Kasumi-1 (cell line): ENCODE results near the gene ASRGL1.
"Not testable (repeated sequence)": the region's sequence is repeated elsewhere in the genome, so short reads cannot be mapped to it uniquely, and the experiment has no call there.

Source experiments
- DNase-seq, 2 experiments: peaks; one replicate each; lab custom pipeline; 2025; lab: John Stamatoyannopoulos, UW

The ASRGL1 gene

DNA sequence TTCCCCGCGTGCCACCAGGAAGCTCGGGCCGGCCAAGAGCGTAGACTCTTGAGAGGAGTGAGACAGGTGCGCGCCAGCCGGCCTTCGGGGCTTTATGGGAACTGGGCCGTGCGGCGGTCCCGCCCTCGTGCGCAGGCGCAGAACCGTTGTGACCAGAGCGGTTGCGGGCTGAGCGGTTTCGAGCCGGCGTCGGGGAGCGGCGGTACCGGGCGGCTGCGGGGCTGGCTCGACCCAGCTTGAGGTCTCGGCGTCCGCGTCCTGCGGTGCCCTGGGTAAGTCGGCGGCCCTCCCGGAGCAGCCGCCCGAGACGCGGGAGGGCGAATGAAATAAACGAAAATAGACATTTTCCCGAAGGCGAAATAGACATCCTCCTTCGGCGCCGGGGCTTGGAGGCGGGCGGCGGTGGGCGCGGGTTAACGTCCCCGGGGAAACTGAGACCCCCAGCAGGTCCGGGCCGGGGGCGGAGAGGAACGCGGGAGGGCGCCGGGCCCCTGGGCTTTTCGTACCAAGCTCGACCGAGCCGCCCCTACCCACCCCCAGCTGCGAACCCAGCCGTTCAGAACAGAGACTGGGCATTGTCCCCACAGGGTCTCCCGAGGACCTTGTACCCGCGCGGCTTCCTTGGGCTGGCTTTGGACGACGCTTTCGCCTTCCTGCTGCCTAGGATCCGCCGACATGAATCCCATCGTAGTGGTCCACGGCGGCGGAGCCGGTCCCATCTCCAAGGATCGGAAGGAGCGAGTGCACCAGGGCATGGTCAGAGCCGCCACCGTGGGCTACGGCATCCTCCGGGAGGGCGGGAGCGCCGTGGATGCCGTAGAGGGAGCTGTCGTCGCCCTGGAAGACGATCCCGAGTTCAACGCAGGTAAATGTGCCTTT lies at the start of gene ASRGL1:
TSS of gene ASRGL1 (plus strand) at position 146 of the 879 bp plus-strand sequence. CDS start at position 676, 530 bp downstream.
- peak in 1 of 2 experiments; percentile 31 for DNase-seq

DNA sequence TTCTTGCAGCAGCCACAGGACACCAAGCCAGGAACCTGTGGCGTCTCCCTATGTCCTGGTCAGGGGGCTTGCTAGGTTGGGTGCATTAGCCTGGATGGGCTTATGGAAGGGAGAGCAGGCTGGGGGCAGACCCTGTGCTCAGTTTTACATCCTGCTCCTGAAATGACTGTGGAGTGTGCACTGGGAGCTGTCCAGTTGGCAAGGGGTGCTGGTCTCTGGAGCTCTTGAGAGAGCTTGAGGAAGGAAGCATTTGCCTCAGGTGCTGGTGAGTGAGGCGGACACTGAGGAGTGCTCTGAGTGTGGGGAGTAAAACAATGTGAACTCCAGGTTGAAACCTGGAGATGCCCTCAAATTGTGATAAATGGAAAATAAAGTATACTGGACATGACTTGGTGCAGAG lies 41.7 kb upstream of the ASRGL1 start:
- DNase-seq = peak; percentile 37 to 60

DNA sequence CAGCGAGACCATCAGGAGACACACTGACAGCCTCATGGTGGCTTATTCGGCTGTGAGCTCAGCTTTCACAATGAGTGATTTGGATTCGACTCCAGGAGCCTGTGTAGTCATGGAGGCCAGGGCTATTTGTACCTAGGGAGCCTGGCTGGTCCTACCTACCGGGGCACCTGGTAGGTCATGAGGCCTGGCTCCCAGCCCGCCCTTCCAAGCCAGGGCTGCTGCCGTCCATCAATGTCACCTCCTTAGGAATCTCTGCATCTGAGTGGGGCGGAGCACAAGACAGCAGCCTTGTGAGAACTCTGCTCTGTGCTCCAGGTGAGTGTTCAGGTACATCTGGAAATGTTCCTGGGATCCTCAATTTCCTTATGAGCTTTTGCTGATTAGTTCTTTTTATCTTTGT lies 38.3 kb upstream of the ASRGL1 start, which contains the start of gene SCGB1D4:
TSS of gene SCGB1D4 (minus strand) at position 101 of the 400 bp plus-strand sequence. CDS start at position 36, 65 bp downstream.
- no peak for DNase-seq

DNA sequence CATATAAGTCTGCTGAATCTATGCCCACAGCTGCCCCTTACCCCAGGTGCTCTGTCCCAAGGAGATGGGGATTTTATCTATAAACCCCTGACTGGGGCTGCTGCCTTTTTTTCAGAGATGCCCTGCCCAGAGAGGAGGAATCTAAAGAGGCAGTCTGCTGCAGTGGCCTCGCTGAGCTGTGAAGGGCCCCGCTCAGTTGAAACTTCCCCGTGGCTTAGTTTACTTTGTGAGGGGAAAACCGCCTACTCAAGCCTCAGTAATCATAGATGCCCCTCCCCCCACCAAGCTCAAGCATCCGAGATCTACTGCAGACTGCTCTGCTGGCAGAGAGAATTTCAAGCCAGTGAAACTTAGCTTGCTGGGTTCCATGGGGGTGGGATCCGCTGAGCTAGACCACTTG lies 31.0 kb upstream of the ASRGL1 start:
- DNase-seq = no peak

DNA sequence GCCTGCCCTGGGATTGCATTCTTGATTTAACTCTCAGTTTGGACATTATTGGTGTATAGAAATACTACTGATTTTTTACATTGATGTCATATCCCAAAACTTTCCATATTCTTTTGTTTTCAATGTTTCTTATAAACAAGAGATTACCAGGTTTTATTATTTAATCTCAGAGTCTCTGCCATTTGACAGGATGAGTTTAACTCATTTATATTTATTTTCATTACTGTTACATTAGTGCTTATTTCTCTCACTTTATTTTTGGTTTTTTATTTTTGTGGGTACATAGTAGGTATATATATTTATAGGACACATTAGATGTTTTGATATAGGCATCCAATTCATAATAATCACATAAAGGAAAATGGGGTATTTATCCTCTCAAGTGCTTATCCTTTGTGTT lies 29.3 kb upstream of the ASRGL1 start:
- DNase-seq = no peak

DNA sequence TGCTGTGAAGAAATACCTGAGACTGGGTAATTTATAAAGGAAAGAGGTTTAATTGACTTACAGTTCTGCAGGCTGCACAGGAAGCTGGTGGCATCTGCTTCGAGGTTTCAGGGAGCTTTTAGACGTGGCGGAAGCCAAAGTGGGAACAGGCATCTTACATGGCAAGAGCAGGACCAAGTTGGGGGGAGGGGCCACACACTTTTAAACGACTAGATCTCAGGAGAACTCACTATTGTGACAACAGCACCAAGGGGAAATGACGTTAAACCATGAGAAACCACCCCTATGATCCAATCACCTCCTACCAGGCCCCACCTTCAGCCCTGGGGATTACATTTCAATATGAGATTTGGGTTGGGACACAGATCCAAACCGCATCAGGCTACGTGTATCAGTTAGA lies 27.3 kb upstream of the ASRGL1 start:
- no peak for DNase-seq

DNA sequence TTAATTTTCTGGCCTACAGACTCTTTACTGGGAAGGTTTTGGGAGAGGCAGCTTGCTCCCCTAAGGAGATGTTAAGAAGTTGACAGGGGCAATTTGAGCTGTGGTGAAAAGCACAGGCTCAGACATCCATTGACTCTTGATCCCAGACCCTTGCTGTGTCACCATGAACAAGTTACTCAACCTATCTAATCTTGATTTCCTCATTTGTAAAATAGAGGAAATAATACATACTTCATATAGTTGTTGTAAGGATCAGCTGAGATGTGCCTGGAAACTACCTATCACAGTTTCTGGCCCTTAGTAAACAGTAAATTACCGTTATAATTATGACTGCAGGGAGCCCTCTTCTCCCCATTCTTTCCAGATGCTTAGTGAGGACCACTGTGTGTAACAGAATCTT lies 21.8 kb upstream of the ASRGL1 start:
- no peak for DNase-seq

DNA sequence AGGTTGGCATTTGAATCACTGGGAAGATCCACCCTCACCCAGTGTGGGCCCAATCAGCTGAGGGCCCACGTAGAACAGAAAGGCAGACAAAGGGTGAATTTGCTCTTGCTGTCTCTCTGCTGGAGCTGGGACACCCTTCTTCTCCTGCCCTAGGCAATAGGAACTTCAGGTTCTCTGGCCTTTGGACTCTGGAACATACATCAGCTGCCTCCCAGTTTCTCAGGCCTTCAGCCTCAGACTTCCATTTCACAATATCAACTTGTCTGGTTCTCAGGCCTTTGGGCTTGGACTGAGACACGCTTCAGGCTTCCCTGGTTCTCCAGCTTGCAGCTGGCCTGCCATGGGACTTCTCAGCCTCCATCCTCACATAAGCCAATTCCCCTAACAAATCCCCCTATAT lies 14.7 kb upstream of the ASRGL1 start:
- no peak for DNase-seq

DNA sequence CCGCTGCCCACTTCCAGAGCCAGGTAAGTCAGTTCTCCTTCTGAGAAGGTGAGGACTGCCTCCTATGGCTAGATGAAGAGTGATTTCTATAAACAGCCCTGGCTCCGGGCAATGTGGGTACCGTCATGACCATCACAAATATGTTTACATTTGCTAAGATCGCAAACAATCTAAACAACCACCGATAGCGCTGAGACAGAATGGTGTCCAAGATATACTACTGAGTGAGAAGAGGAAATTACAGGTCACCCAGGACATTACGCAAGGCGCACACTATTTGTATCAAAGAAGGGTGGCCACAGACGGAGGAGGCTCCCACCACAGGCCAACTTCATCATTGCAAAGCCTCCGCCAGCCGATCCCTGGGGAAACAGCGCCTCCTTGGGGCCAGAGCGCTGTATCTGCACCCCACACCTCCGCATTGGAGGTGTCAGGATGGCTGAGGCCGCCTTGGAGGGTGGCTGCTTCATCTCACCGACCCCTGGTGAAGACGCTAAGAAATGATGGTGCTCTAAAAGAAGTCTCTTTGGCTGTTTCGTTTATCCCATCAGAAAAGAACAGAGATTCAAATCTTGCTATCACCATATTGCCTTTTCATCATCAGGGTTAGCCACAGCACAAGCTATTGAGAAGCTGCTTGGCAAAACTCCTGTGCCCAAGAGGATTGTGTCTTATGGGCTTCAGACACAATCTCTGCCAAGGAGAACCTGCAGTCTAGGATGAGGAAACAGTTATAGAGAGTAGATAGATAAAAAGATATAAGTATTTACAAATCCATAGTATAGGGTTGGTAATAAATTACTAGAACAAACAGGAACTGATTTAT lies 12.3 kb upstream of the ASRGL1 start:
- DNase-seq = peak; percentile 85 to 86

DNA sequence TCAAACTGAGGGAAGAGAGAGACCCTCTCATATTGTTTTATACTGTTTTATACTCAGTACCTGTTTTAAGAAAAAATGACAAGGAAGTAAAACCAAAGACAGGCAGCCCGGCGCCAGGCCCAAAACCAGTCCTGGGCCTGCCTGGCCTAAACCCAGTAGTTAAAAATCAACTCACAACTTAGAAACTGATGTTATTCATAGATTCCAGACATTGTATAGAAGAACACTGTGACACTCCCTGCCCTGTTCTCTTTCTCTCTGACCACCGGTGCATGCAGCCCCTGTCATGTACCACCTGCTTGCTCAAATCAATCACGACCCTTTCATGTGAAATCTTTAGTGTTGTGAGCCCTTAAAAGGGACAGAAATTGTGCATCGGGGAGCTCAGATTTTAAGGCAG lies 11.5 kb upstream of the ASRGL1 start:
- DNase-seq = not testable (repeated sequence)

DNA sequence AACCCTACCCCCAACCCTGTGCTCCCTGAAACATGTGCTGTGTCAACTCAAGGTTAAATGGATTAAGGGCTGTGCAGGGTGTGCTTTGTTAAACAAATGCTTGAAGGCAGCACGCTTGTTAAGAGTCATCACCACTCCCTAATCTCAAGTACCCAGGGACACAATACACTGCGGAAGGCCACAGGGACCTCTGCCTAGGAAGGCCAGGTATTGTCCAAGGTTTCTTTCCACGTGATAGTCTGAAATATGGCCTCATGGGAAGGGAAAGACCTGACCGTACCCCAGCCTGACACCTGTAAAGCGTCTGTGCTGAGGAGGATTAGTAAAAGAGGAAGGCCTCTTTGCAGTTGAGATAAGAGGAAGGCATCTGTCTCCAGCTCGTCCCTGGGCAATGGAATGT lies 10.5 kb upstream of the ASRGL1 start:
- DNase-seq = not testable (repeated sequence)

DNA sequence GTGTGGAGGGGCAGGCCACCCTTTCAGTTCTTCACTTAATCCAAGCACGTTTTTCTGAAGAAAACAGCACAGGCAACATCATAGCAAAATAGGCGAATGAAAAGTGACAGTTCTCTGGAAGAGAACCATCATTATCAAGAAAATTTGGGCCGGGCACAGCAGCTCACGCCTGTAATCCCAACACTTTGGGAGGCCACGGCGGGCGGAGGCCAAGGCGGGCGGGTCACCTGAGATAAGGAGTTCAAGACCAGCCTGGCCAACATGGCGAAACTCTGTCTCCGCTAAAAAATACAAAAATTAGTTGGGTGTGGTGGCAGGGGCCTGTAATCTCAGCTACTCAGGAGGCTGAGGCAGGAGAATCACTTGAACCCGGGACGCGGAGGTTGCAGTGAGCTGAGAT lies 9.7 kb upstream of the ASRGL1 start:
- not testable (repeated sequence) for DNase-seq

DNA sequence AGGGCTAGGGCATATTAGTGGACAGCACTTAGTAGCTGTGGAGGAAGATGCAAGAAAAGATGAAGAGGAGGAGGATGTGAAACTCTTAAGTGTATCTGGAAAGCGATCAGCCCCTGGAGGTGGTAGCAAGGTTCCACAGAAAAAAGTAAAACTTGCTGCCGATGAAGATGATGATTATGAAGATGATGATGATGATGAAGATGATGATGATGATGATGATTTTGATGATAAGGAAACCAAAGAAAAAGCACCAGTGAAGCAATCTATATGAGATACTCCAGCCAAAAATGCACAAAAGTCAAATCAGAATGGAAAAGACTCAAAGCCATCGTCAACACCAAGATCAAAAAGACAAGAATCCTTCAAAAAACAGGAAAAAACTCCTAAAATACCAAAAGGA lies 6.0 kb upstream of the ASRGL1 start:
- not testable (repeated sequence) for DNase-seq

DNA sequence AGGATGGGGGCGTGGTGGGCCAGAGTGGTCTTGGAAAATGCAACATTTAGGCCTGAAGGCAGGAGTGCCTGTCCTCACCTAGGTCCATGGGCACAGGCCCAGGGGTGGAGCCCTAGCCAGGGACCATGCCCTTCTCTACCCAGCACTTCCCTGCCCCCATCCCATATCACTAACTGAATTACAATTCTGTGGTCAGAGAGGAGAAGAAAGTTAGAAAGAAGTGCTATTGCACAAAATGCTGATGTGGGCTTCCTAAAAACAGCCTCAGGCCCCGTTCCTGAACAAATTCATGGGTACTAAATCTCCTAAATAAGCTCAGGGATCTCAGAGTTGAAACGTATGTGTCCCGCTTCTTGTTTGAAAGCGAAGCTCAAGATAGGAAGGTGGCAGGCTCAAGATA lies 3.5 kb upstream of the ASRGL1 start:
- DNase-seq = no peak

DNA sequence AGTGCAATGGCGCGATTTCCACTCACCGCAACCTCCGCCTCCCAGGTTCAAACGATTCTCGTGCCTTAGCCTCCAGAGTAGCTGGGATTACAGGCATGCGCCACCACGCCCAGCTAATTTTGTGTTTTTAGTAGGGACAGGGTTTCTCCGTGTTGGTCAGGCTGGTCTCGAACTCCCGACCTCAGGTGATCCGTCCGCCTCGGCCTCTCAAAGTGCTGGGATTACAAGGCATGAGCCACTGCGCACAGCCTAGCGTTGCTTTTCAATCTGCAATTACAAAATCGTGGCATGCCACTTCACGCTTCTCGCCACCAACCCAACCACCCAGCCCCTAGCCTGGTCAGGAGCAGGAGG lies 322 bp upstream of the ASRGL1 start:
- not testable (repeated sequence) for DNase-seq

DNA sequence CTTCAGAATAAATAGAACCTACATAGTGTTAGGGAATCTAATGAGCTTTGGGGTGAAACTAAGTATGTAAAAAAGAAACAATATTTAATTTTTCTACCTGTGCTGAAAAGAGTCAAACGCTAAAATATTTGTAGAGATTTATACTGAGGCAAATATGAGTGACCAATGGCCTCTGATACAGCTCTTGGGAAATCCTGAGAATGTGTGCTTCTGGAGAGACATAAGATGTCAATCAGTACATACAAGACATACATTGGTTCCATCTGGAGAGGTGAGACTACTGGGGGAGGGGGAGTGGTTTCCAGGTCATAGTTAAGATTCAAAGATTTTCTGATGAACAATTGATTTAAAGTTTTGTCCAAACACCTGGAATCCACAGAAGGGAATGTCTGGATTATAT lies 970 bp downstream of the ASRGL1 start:
- no peak for DNase-seq

DNA sequence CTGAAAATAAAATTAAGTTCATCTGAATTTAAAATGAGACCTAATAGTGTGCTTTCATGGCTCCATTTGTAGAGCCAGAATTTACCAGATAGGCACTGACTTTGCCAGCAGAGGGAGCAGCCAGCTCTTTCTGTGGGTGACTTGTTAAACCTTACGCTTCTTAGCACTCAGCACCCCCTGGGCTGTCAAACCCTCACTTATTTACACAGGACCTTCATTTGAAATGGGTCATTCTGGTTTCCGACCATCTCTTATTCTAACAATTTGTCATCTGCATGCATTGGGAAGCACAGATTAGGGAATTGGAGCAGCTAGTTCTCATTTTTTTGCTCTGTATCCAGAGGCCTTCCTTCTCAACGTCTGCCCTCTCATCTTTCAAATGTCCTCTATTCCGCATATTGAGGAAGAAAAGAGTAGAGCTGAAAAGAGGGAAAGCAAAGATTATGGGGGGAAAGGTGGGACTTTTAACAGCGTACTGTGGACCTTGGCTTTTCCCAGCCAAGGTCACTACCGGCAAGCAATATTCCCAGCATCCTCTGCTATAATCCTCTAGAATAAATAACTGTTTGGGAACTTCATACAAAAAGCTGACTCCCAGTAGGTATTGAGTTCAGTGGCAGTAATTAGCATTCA lies 3.1 kb downstream of the ASRGL1 start:
- peak; percentile 75 to 79 for DNase-seq

DNA sequence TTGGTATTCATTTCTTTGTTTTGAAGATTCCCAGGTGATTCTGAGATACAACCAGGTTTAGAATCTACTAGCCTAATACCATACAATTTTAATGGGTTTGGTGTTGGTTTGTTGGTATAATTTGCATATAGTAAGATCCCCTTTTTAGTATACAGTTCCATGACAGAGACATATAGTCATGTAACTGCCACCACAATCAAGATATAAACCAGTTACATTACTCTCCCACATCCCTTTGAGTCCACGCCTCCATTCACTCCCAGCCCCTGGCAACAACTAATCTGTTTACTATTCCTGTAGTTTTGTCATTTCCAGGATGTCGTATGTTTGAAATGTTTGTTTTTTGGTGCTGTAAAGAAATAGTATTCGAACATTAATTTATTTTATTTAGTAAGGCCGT lies 4.3 kb downstream of the ASRGL1 start:
- DNase-seq = no peak

DNA sequence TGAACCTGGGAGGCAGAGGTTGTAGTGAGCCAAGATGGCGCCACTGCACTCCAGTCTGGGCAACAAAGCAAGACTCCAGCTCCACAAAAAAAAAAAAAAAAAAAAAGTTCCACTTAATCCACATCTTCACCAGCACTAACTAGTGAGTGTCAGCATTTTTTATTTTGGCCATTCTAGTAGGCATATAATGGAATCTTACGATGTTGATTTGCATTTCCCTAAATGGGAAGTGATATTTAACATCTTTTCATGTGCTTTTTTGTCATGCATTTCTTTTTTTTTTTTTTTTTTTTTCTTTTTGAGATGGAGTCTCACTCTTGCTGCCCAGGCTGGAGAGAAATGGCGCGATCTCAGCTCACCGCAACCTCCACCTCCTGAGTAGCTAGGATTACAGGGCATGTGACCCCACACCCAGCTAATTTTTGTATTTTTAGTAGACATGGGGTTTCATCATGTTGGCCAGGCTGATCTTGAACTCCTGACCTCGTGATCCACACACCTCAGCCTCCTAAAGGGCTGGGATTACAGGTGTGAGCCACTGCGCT lies 6.5 kb downstream of the ASRGL1 start:
- DNase-seq = not testable (repeated sequence)

DNA sequence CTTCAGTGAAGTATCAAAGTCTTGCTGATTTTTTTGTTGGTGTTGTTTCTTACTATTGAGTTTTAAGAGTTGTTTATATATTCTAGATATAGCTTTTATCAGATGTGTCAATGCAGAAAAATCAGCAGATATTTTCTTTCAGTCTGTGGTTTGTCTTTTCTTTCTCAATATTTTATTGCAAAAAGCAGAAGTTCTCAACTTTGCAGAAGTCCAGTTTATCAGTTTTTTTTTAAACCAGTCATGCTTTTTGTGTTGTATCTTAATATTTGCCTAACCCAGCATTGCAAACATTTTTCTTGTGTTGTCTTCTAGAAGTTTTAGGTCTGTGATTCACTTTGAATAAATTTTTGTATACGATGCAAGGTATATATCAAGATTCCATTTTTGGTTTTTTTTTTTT lies 7.0 kb downstream of the ASRGL1 start:
- DNase-seq = peak; percentile 56 to 76

DNA sequence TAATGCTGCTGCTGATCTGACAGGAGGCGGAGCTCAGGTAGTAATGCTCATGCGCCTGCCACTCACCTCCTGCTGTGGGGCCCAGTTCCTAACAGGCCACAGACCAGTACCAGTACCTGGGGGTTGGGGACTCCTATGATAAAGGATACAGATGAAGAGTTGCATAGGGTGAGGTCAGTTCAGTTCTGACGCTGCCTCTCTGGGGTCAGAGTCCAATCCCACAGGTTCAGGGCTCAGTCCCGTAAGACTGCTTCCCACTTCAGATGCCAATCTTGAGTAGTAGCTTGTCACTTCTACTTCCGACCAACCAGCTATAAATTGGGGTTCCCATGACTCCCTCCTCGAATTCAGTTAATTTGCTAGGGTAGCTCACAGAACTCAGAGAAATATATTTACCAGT lies 8.6 kb downstream of the ASRGL1 start:
- DNase-seq = no peak
